Adrenal gland (tissue), 12 donors: ENCODE results near the gene BBS9. TPM values are rescaled to one million over a fixed set of nuclear protein-coding genes. Genes with fewer than 3 reads are reported as not detected.

Source experiments
- DNase-seq, 7 donors: peaks; one replicate each; pipeline ENCODE4 v3.0.0-alpha.2; 2019 to 2020
- H3K27ac ChIP-seq, 5 donors: fragments of 200-600 bp; sonication (generic) in 4 of 5; 1 replicate in 3 of 5; 2 replicates in 2 of 5; pipeline versions ENCODE4 v1.5.1 to v1.8.0; 2016 to 2020; ENCODE audit warnings: mild to moderate bottlenecking in 1 of 5
- H3K27me3 ChIP-seq: fragments of 200-600 bp; 2 replicates; pipeline ENCODE4 v1.8.0; 2021
- H3K36me3 ChIP-seq, 2 donors: fragments of 200-600 bp; replicated peaks in 1 of 2; 1 replicate in 1 of 2; 2 replicates in 1 of 2; pipeline versions ENCODE4 v1.5.1 to v1.8.0; 2018 to 2022
- H3K4me1 ChIP-seq, 2 donors: fragments of 200-600 bp; replicated peaks in 1 of 2; 1 replicate in 1 of 2; 2 replicates in 1 of 2; pipeline versions ENCODE4 v1.5.1 to v1.8.0; 2018 to 2021
- H3K4me3 ChIP-seq, 4 donors: fragments of 200-600 bp; sonication (generic) in 3 of 4; one replicate each; pipeline ENCODE4 v1.5.1; 2016 to 2018
- H3K9me3 ChIP-seq, 3 donors: fragments of 200-600 bp; sonication (generic) in 1 of 3; replicated peaks in 1 of 3; 1 replicate in 2 of 3; 2 replicates in 1 of 3; pipeline versions ENCODE4 v1.5.1 to v1.8.0; 2016 to 2021
- CTCF ChIP-seq, 6 experiments: fragments of 450-650 bp in 4 of 6; fragments of 200-600 bp in 2 of 6; sonication (generic) in 1 of 6; IDR thresholded peaks; 1 replicate in 5 of 6; 2 replicates in 1 of 6; pipeline versions ENCODE4 v1.5.1 to v1.8.0; 2016 to 2021; ENCODE audit warnings: antibody characterized with exemption in 6 of 6, mild to moderate bottlenecking in 2 of 6, moderate library complexity in 1 of 6
- POLR2A ChIP-seq, 2 donors: fragments of 450-650 bp; IDR thresholded peaks; one replicate each; pipeline ENCODE4 v1.6.1; 2017; ENCODE audit warnings: antibody characterized with exemption in 2 of 2, mild to moderate bottlenecking in 2 of 2, moderate library complexity in 1 of 2
- WGBS, 4 donors: extraction: QIAGEN DNeasy Blood & Tissue Kit in 2 of 4; methylation state at CpG; one replicate each; pipeline versions ENCODE4 v1.1.5 to v1.1.7; 2013 to 2017; 5-methylcytosine and 5-hydroxymethylcytosine counted together
- intact Hi-C, 2 donors: fragments of 100-400 bp; cut with DNase I; formaldehyde crosslinking; loops; one replicate each; pipeline versions ENCODE4 v1.14.1 to v1.15.0; 2022 to 2023
- polyA plus RNA-seq, 3 donors: library from polyadenylated mRNA; stranded (reverse); fragments of 200-250 nt in 2 of 3; fragments of 350-450 nt in 1 of 3; fragmentation: Illumina TruSeq in 1 of 3; extraction: RNeasy Lipid Tissue Mini Kit (QIAGEN cat#74804) in 1 of 3; gene quantifications; one replicate each; pipeline ENCODE4 v1.2.3, GENCODE V29; 2013 to 2014
- total RNA-seq, 9 donors: library from RNA; depleted of rRNA in 4 of 9; stranded (reverse); fragments of >200 nt in 4 of 9; fragments of 120-200 nt in 1 of 9; fragmentation: NEBNext Ultra II Directional in 1 of 9; extraction: Animal tissue kit (Norgen Biotek cat#: 25700) in 1 of 9; gene quantifications; one replicate each; pipeline versions ENCODE4 v1.1.0 to v1.2.4, GENCODE V29; 2013 to 2023
- donor health status: healthy with polysubstance abuse.
- donor health status: Bipolar disorder and iron deficiency.
- donor health status: DM: yes; HTN: yes; CAD: no.
- donor health status: DM: no; HTN: no; CAD: no.
- donor health status: DM: no; HTN: no; CAD: no.
- donor health status: DM: yes; HTN: yes; CAD: no.

BBS9 gene
- total and polyA plus RNA-seq, 12 donors = 5.6 to 39.4 (median 21.7) TPM

GRCh38 chr7:33590916-33591315 lies 461.6 kb downstream of the BBS9 start:
- Histone ChIP-seq H3K4me3 (no peak overlapping the region), H3K9me3 (no peaks in the 10 kb centered on the region), H3K4me1 (no peaks in the 10 kb centered on the region), H3K36me3 (no peaks in the 10 kb centered on the region), H3K27ac (no peak overlapping the region), H3K27me3 (no peaks in the 10 kb centered on the region)
- TF ChIP-seq POLR2A (IDR thresholded peaks at IDR 0.05) (no peak), CTCF (IDR thresholded peaks at IDR 0.05) (no peak)
- intact Hi-C loops = no loop called here
- DNase-seq = no peak

GRCh38 chr7:33591490-33591889 lies 462.1 kb downstream of the BBS9 start:
- no peaks in the 10 kb centered on the region for H3K9me3 ChIP-seq
- WGBS, 4 donors = 80 to 88% (median 86%) methylated on average over 5 of the region's 5 CpGs
- H3K27ac ChIP-seq = no peak overlapping the region
- DNase-seq = no peak
- no peaks in the 10 kb centered on the region for H3K36me3 ChIP-seq
- TF ChIP-seq CTCF (IDR thresholded peaks at IDR 0.05) (no peak), POLR2A (IDR thresholded peaks at IDR 0.05) (no peak)
- no peaks in the 10 kb centered on the region for H3K27me3 ChIP-seq
- H3K4me3 ChIP-seq = no peak overlapping the region
- intact Hi-C loops = no loop called here
- H3K4me1 ChIP-seq = no peaks in the 10 kb centered on the region

GRCh38 chr7:33592718-33593117 lies 463.4 kb downstream of the BBS9 start:
- Histone ChIP-seq H3K9me3 (no peaks in the 10 kb centered on the region), H3K4me1 (no peaks in the 10 kb centered on the region), H3K27me3 (no peaks in the 10 kb centered on the region), H3K27ac (no peak overlapping the region), H3K36me3 (no peaks in the 10 kb centered on the region), H3K4me3 (no peak overlapping the region)
- no peak for DNase-seq
- no peak for TF ChIP-seq CTCF (IDR thresholded peaks at IDR 0.05)
- TF ChIP-seq POLR2A (IDR thresholded peaks at IDR 0.05) = no peak
- intact Hi-C loops = no loop called here

GRCh38 chr7:33593611-33594010 lies 464.2 kb downstream of the BBS9 start:
- H3K4me1 ChIP-seq = no peaks in the 10 kb centered on the region
- H3K4me3 ChIP-seq = no peak overlapping the region
- intact Hi-C loops = no loop called here
- no peaks in the 10 kb centered on the region for H3K36me3 ChIP-seq
- no peaks in the 10 kb centered on the region for H3K27me3 ChIP-seq
- H3K9me3 ChIP-seq = no peaks in the 10 kb centered on the region
- WGBS, 4 donors = 71 to 89% (median 83%) methylated on average over 3 of the region's 3 CpGs
- no peak overlapping the region for H3K27ac ChIP-seq
- no peak for DNase-seq
- TF ChIP-seq CTCF (IDR thresholded peaks at IDR 0.05) (no peak), POLR2A (IDR thresholded peaks at IDR 0.05) (no peak)
